ENCODE measurements around the gene SEMA4D.

GRCh38 chr9:89374176-89374575, 123.7 kb downstream of the SEMA4D start:
- TF ChIP-seq ZNF384 (IDR thresholded peaks at IDR 0.05; ENCODE audit: low read depth, low read length) (no peak), ZNF143 (CRISPR knock-in tag; IDR thresholded peaks at IDR 0.05) (no peak), ZBTB40 (IDR thresholded peaks at IDR 0.05) (no peak), ZBTB40 (CRISPR knock-in tag; IDR thresholded peaks at IDR 0.05) (no peak), FOXM1 (IDR thresholded peaks at IDR 0.05; ENCODE audit: low read depth) (no peak), FOXM1 (CRISPR knock-in tag; IDR thresholded peaks at IDR 0.05; ENCODE audit: low read depth) (no peak), MAX (CRISPR knock-in tag; IDR thresholded peaks at IDR 0.05) (no peak), ZNF518B (CRISPR knock-in tag; IDR thresholded peaks at IDR 0.05) (no peak), ELK3 (CRISPR knock-in tag; IDR thresholded peaks at IDR 0.05) (no peak)

Measured in K562 (cell line).